ENCODE measurements around the gene DBNL.

GRCh38 chr7:44102846-44103565 lies 58.5 kb downstream of the DBNL start:
- TF ChIP-seq CTCF (IDR thresholded peaks at IDR 0.05) (no peak), POLR2A (IDR thresholded peaks at IDR 0.05) (no peak), POLR2AphosphoS5 (IDR thresholded peaks at IDR 0.05) (no peak), EP300 (IDR thresholded peaks at IDR 0.05) (no peak)
